HepG2 (cell line): ENCODE measurements around the gene BMP6.

Experiments used
- HCFC1 ChIP-seq: fragments of 150-350 bp; IDR thresholded peaks from 2 replicates; pipeline ENCODE4 v1.6.1; 2014; ENCODE audit warnings: low read depth, low read length
- RAD21 ChIP-seq: fragments of 450-650 bp; formaldehyde crosslinking; IDR thresholded peaks from 2 replicates; pipeline ENCODE4 v1.5.0; 2020; ENCODE audit warnings: mild to moderate bottlenecking
- ZNF3 ChIP-seq: IDR thresholded peaks from 2 replicates; pipeline ENCODE4 v1.7.0; 2017; ENCODE audit warnings: inconsistent platforms

DNA sequence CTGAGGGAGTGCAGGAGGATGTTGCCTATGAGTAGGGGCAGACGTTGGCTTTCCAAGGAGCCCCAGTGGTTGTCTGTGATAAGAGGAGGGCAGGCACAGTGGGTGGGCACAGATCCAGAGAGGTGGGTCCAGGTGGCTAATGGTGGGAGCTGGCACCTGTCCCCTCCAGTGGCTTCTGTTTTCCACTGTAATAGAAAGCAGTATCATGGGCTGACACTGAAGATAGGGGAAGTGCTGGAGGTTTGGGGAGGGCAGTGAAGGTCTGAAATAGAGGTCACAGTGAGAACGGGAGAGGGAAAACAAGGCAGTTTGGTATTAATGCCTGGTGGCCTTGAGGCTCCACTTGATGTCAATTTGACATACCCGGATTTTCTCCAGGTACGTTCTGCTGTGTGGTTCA lies 195.1 kb downstream of the BMP6 start:
- TF ChIP-seq ZNF3 (CRISPR knock-in tag) (no peak), HCFC1 (no peak), RAD21 (no peak)
